Cardiac muscle cell (in vitro differentiated cells and primary cell): ENCODE measurements around the gene ZNF287. TPM values are rescaled to one million over a fixed set of nuclear protein-coding genes. Genes with fewer than 3 reads are reported as not detected.

Source experiments
- DNase-seq, 2 donors: peaks; one replicate each; pipeline versions ENCODE4 v3.0.0 to v3.0.0-alpha.2; 2010 to 2017; ENCODE audit warnings: low read depth in 1 of 2, low spot score in 1 of 2
- H3K27ac ChIP-seq: fragments of 200-600 bp; sonication (generic); 2 replicates; pipeline ENCODE4 v1.5.1; 2016
- H3K27me3 ChIP-seq: fragments of 200-600 bp; sonication (generic); 2 replicates; pipeline ENCODE4 v1.6.0; 2016; ENCODE audit warnings: control low read depth
- H3K36me3 ChIP-seq: fragments of 200-600 bp; sonication (generic); 2 replicates; pipeline ENCODE4 v1.5.1; 2016; ENCODE audit warnings: control low read depth
- H3K4me1 ChIP-seq: fragments of 200-600 bp; sonication (generic); 2 replicates; pipeline ENCODE4 v1.8.1; 2017; ENCODE audit warnings: low read depth, mild to moderate bottlenecking, mixed run types
- H3K4me3 ChIP-seq: fragments of 200-600 bp; sonication (generic); 2 replicates; pipeline ENCODE4 v1.5.1; 2016; ENCODE audit warnings: mild to moderate bottlenecking
- H3K9me3 ChIP-seq: fragments of 200-600 bp; sonication (generic); 2 replicates; pipeline ENCODE4 v1.5.1; 2017; ENCODE audit warnings: low read depth, mild to moderate bottlenecking, control low read depth
- polyA plus RNA-seq: library from polyadenylated mRNA; unstranded; fragments of >200 nt; fragmentation: Nextera tagmentation; extraction: Ambion mirVana; gene quantifications from 2 replicates; pipeline ENCODE4 v1.2.1, GENCODE V29; 2016
- total RNA-seq: library from RNA; depleted of rRNA; stranded (reverse); fragments of >200 nt; gene quantifications from 2 replicates; pipeline ENCODE4 v1.2.3, GENCODE V29; 2016
- TF ChIP-seq, protein P1 (sequence below): IDR thresholded peaks from 2 replicates; pipeline ENCODE4 v1.5.1; 2012; ENCODE audit warnings: low read depth, mild to moderate bottlenecking, low read length

ZNF287 gene
- 9.9 and 24.1 TPM in 2 replicates for total RNA-seq
- 13.0 and 28.9 TPM in 2 replicates for polyA plus RNA-seq

DNA sequence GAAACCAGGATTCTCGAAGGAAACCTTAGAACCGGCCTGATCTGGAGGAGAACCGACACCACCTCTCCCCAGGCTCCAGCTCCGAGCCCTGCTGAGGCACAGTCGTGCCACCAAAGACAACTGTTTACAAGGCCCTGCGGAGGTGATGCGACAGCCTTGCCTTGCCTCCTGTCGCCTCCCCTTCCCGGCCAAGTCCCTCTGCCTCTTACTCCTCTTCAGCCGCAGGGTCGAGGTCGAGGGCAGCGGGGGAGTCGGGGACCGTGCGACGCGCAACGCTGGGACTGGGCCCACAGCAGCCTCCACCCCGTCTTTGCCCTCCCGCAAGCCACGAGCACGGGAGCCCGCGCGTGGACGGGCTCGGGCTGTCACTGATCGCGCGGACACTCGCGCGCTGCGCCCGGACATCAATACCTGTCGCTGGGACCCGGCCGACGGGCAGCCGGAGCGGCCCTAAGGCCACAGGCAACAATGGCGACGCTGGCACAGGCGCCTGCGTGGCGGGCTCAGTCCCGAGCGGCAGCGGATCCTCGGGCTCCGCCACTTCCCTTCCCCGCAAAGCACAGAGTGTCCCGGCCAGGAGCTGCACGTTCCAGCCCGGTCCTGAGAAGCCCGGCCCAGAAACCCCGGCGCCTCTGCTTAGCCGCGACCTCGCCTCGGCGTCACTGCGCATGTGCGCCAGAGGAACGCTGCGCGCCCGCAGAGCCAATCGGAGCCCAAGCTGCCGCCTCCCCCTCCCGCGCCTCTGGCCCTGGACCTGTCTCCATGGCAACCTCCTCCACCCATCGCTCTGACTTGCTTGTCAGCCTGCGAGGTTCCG lies at the start of gene ZNF287:
Gene ZNF287 (minus strand): TSS at position 664 of the 817 bp plus-strand sequence. CDS start 1,473 bp downstream, outside the sequence.
- Histone ChIP-seq H3K4me3 (peak within 1 kb of the TSS; percentile 44), H3K27me3 (peaks cover 20% of the 10 kb centered on the region), H3K36me3 (peaks cover 2% of the 10 kb centered on the region), H3K27ac (no peak within 1 kb of the TSS), H3K9me3 (no peaks in the 10 kb centered on the region), H3K4me1 (no peaks in the 10 kb centered on the region)
- TF ChIP-seq, protein P1, sequence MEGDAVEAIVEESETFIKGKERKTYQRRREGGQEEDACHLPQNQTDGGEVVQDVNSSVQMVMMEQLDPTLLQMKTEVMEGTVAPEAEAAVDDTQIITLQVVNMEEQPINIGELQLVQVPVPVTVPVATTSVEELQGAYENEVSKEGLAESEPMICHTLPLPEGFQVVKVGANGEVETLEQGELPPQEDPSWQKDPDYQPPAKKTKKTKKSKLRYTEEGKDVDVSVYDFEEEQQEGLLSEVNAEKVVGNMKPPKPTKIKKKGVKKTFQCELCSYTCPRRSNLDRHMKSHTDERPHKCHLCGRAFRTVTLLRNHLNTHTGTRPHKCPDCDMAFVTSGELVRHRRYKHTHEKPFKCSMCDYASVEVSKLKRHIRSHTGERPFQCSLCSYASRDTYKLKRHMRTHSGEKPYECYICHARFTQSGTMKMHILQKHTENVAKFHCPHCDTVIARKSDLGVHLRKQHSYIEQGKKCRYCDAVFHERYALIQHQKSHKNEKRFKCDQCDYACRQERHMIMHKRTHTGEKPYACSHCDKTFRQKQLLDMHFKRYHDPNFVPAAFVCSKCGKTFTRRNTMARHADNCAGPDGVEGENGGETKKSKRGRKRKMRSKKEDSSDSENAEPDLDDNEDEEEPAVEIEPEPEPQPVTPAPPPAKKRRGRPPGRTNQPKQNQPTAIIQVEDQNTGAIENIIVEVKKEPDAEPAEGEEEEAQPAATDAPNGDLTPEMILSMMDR, result no peak
- peak; percentile 94 to 96 for DNase-seq

DNA sequence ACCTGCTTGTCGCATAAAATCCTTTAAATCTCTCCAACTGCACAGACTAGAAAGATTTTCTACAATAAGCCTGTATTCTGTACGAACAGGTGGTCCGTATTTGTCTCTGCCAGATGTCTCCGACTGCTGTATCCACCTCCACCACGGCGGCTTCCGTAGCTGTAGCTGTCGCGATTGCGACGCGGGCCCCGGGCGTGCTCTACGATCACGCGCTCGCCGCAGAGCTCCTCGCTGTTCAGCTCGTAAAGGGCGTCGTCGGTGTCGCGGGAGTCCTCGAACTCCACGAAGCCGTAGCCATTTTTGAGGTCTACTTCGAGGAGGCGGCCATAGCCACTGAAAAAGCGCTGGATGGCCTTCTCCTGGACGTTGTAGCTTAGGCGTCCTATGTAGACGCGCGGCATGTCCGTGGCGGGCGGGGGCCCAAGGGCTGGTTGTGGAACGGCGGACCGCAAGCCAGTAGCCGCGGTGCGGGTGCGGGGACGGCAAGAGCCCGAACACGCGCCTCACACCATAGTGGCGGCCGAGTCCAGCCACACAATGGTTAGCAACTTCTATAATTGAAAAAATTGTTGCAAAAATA lies 48.6 kb upstream of the ZNF287 start:
- TF ChIP-seq, protein P1, result no peak
- peaks cover 7% of the 10 kb centered on the region for H3K9me3 ChIP-seq

DNA sequence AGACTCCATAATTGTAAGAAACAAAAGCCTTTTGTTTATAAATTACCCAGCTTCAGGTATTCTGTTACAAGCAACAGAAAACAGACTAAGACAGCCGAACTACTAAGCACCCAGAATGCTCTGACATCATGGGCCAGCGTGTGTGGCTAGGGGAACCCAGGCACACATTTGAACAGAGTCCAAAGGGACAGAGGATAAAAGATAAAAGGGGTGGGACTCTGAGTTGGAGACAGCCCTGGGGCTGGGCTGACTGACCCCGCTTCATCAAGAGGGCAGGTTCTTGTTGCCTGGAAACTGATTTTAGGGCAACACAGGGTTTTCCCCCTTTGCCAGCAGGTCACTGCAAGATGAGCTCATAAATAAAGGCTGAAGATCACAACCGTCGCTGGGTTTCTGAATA lies 30.5 kb upstream of the ZNF287 start:
- H3K36me3 ChIP-seq, result no peaks in the 10 kb centered on the region
- no peaks in the 10 kb centered on the region for H3K27me3 ChIP-seq
- TF ChIP-seq, protein P1, result no peak
- no peak for DNase-seq
- H3K27ac ChIP-seq, result no peak overlapping the region
- H3K4me3 ChIP-seq, result no peak overlapping the region
- H3K4me1 ChIP-seq, result no peaks in the 10 kb centered on the region
- no peaks in the 10 kb centered on the region for H3K9me3 ChIP-seq

More for the DNA sequence above, 48.6 kb upstream of the ZNF287 start:
- Histone ChIP-seq H3K36me3 (no peaks in the 10 kb centered on the region), H3K4me3 (no peak overlapping the region), H3K27me3 (no peaks in the 10 kb centered on the region), H3K27ac (no peak overlapping the region), H3K4me1 (no peaks in the 10 kb centered on the region)
- no peak for DNase-seq

DNA sequence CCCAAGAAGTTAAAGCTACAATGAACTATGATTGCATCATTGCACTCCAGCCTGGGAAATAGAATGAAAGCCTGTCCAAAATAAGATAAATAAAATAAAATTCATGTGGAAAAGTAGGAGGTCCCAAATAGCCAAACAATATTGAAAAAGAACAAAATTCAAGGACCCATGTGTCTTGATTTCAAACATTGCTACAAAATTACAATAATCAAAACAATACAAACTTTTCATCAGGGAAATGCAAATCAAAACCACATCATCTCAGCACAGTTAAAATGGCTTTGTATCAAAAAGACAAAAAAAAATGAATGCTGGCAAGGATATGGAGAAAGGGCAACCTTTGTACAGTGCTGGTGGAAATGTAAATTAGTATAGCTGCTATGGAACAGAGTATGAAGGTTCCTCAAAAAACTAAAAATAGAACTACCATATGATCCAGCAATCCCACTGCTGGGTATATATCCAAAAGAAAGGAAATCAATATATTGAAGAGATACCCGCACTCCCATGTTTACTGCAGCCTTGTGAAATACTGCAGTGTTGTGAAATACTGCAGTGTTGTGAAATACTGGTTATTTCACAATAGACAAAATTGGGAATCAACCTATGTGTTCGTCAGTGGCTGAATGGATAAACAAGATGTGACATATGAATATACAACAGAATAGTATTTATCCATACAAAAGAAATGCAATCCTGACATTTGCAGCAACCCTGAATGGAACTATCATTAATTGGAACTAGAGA lies 24.5 kb upstream of the ZNF287 start:
- H3K4me1 ChIP-seq, result no peaks in the 10 kb centered on the region
- TF ChIP-seq, protein P1, result no peak
- no peaks in the 10 kb centered on the region for H3K36me3 ChIP-seq
- no peaks in the 10 kb centered on the region for H3K9me3 ChIP-seq
- H3K4me3 ChIP-seq, result no peak overlapping the region
- DNase-seq, result peak in 1 of 2 donors; percentile 50
- H3K27ac ChIP-seq, result no peak overlapping the region
- H3K27me3 ChIP-seq, result peaks cover 1% of the 10 kb centered on the region

DNA sequence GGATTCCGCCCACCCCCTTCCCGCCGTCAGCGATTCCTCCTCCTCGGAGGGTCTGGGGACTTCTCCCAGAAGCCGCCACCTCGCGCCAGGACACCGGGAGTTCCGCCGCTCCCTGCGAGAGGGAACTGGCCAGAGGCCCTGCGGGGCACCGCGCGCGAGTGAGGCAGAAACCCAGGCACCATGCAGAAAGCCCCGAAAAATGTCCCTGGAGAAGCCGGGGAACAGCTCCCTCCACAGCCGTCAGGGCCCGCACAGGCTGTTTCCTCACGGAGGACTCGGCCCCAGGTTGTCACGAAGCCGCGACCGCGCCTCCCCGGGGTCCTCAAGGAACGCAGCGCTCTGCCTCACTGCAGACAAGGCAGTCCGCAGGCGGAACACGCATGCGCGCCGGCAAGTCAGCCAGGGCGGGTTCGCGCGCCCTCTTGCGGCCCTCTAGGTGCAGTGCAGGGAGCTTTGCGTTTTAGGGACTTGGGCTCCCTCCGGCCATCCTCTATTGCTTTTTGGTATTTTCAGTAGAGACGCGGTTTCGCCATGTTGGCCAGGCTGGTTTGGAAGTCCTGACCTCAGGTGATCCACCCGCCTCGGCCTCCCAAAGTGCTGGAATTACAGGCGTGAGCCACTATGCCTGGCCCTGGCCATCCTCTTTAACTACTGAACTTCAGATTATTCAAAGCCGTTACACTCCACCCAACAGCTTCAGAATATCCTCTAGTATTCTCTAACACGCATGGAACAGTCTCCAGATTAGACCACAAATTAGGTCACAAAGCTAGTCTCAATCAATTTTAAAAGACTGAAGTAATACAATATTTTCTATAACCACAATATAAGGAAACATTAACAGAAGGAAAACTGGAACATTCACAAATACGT lies 20.3 kb upstream of the ZNF287 start:
- Histone ChIP-seq H3K9me3 (no peaks in the 10 kb centered on the region), H3K27me3 (peaks cover 25% of the 10 kb centered on the region), H3K4me3 (peak overlapping the region; percentile 33), H3K4me1 (no peaks in the 10 kb centered on the region), H3K27ac (no peak overlapping the region), H3K36me3 (no peaks in the 10 kb centered on the region)
- TF ChIP-seq, protein P1, result peak; percentile 99
- DNase-seq, result peak; percentile 91 to 95
